Liver (tissue), 9 donors: ENCODE results near the gene TMEM117. TPM values are rescaled to one million over a fixed set of nuclear protein-coding genes. Genes with fewer than 3 reads are reported as not detected.

Experiments
- DNase-seq: peaks from one replicate; pipeline ENCODE4 v3.0.0-alpha.2; 2017; ENCODE audit warnings: low spot score
- H3K27ac ChIP-seq, 2 donors: one replicate each; pipeline ENCODE4 v1.7.0; 2013; ENCODE audit warnings: inconsistent platforms in 2 of 2, low read length in 2 of 2, control low read depth in 1 of 2, low read depth in 1 of 2, mild to moderate bottlenecking in 1 of 2
- H3K27me3 ChIP-seq, 4 donors: one replicate each; pipeline versions ENCODE4 v1.6.1 to v1.7.0; 2013; ENCODE audit warnings: low read length in 3 of 4, inconsistent platforms in 1 of 4, mild to moderate bottlenecking in 1 of 4, moderate library complexity in 1 of 4; ENCODE audit not compliant: control insufficient read depth in 4 of 4, insufficient read depth in 4 of 4
- H3K36me3 ChIP-seq, 4 donors: one replicate each; pipeline versions ENCODE4 v1.6.1 to v1.7.0; 2013; ENCODE audit warnings: low read length in 3 of 4, mild to moderate bottlenecking in 3 of 4, low read depth in 1 of 4, moderate library complexity in 1 of 4; ENCODE audit not compliant: control insufficient read depth in 4 of 4, insufficient read depth in 3 of 4
- H3K4me1 ChIP-seq, 4 donors: one replicate each; pipeline versions ENCODE4 v1.6.1 to v1.7.0; 2013; ENCODE audit warnings: low read length in 3 of 4, mild to moderate bottlenecking in 3 of 4, moderate library complexity in 1 of 4; ENCODE audit not compliant: control insufficient read depth in 4 of 4, insufficient read depth in 4 of 4
- H3K4me3 ChIP-seq, 3 donors: one replicate each; pipeline versions ENCODE4 v1.6.1 to v1.7.0; 2013; ENCODE audit warnings: low read length in 3 of 3, control low read depth in 1 of 3, low read depth in 1 of 3, mild to moderate bottlenecking in 1 of 3
- H3K9ac ChIP-seq, 2 donors: one replicate each; pipeline ENCODE4 v1.7.0; 2013; ENCODE audit warnings: low read length in 2 of 2, mild to moderate bottlenecking in 2 of 2, moderate library complexity in 2 of 2, control low read depth in 1 of 2, low read depth in 1 of 2
- H3K9me3 ChIP-seq, 4 donors: one replicate each; pipeline versions ENCODE4 v1.6.1 to v1.7.0; 2013; ENCODE audit warnings: low read length in 3 of 4; ENCODE audit not compliant: control insufficient read depth in 4 of 4
- EGR1 ChIP-seq, 2 donors: IDR thresholded peaks; 2 replicates each; pipeline ENCODE4 v1.6.1; 2016 to 2018; ENCODE audit warnings: antibody characterized with exemption in 2 of 2, low read depth in 2 of 2
- FOXA1 ChIP-seq: IDR thresholded peaks from 2 replicates; pipeline ENCODE4 v1.6.1; 2016; ENCODE audit warnings: antibody characterized with exemption
- GABPA ChIP-seq, 2 donors: IDR thresholded peaks in 1 of 2; conservative IDR thresholded peaks in 1 of 2; 2 replicates each; pipeline ENCODE4 v1.6.1; 2016; ENCODE audit warnings: antibody characterized with exemption in 2 of 2, mild to moderate bottlenecking in 1 of 2, moderate library complexity in 1 of 2
- HNF4A ChIP-seq, 2 donors: conservative IDR thresholded peaks; 2 replicates each; pipeline ENCODE4 v1.6.1; 2016; ENCODE audit warnings: antibody characterized with exemption in 2 of 2, mild to moderate bottlenecking in 2 of 2
- HNF4G ChIP-seq: IDR thresholded peaks from 2 replicates; pipeline ENCODE4 v1.6.1; 2016; ENCODE audit warnings: antibody characterized with exemption
- JUND ChIP-seq, 2 donors: IDR thresholded peaks; 2 replicates each; pipeline ENCODE4 v1.6.1; 2016; ENCODE audit warnings: antibody characterized with exemption in 2 of 2
- NR2F2 ChIP-seq: IDR thresholded peaks from 2 replicates; pipeline ENCODE4 v1.6.1; 2016; ENCODE audit warnings: antibody characterized with exemption
- RXRA ChIP-seq, 2 donors: IDR thresholded peaks; 2 replicates each; pipeline ENCODE4 v1.6.1; 2017 to 2018; ENCODE audit warnings: antibody characterized with exemption in 2 of 2, mild to moderate bottlenecking in 1 of 2
- SP1 ChIP-seq: IDR thresholded peaks from 2 replicates; pipeline ENCODE4 v1.6.1; 2018; ENCODE audit warnings: antibody characterized with exemption, mild to moderate bottlenecking
- TAF1 ChIP-seq: conservative IDR thresholded peaks from 2 replicates; pipeline ENCODE4 v1.6.1; 2016; ENCODE audit warnings: antibody characterized with exemption, mild to moderate bottlenecking
- YY1 ChIP-seq: IDR thresholded peaks from 2 replicates; pipeline ENCODE4 v1.6.1; 2016; ENCODE audit warnings: antibody characterized with exemption, mild to moderate bottlenecking
- WGBS: extraction: QIAGEN DNeasy Blood & Tissue Kit; methylation state at CpG from one replicate; pipeline ENCODE4 v1.1.7; 2013; 5-methylcytosine and 5-hydroxymethylcytosine counted together
- polyA plus RNA-seq, 2 donors: library from polyadenylated mRNA; stranded (reverse) in 1 of 2; unstranded in 1 of 2; fragments of 200-250 nt in 1 of 2; fragments of >200 nt in 1 of 2; fragmentation: Nextera tagmentation in 1 of 2; extraction: Ambion mirVana in 1 of 2; gene quantifications; one replicate each; pipeline versions ENCODE4 v1.2.1 to v1.2.3, GENCODE V29; 2013 to 2015
- total RNA-seq, 2 donors: library from RNA; depleted of rRNA; stranded (reverse); fragments of >200 nt; gene quantifications; one replicate each; pipeline ENCODE4 v1.2.3, GENCODE V29; 2014
- TF ChIP-seq, protein P1 (sequence below): IDR thresholded peaks from 2 replicates; pipeline ENCODE4 v1.6.1; 2016; ENCODE audit warnings: antibody characterized with exemption
- TF ChIP-seq, protein P2 (sequence below): IDR thresholded peaks from 2 replicates; pipeline ENCODE4 v1.6.1; 2016; ENCODE audit warnings: antibody characterized with exemption
- TF ChIP-seq, protein P3 (sequence below): IDR thresholded peaks from 2 replicates; pipeline ENCODE4 v1.6.1; 2016; ENCODE audit warnings: antibody characterized with exemption, mild to moderate bottlenecking
- TF ChIP-seq, protein P4 (sequence below): IDR thresholded peaks from 2 replicates; pipeline ENCODE4 v1.6.1; 2016; ENCODE audit warnings: antibody characterized with exemption
- TF ChIP-seq, protein P5 (sequence below): fragments of 150-350 bp; IDR thresholded peaks from 2 replicates; pipeline ENCODE4 v1.5.1; 2017; ENCODE audit warnings: improper control_type of control experiment, low read depth, low read length; ENCODE audit not compliant: missing input control
- donor health status: healthy.
- donor health status: healthy.
- donor health status: healthy.
- donor health status: healthy.
- donor health status: healthy.

Gene TMEM117
- total and polyA plus RNA-seq, 4 donors = 2.0 to 5.9 (median 3.9) TPM

DNA sequence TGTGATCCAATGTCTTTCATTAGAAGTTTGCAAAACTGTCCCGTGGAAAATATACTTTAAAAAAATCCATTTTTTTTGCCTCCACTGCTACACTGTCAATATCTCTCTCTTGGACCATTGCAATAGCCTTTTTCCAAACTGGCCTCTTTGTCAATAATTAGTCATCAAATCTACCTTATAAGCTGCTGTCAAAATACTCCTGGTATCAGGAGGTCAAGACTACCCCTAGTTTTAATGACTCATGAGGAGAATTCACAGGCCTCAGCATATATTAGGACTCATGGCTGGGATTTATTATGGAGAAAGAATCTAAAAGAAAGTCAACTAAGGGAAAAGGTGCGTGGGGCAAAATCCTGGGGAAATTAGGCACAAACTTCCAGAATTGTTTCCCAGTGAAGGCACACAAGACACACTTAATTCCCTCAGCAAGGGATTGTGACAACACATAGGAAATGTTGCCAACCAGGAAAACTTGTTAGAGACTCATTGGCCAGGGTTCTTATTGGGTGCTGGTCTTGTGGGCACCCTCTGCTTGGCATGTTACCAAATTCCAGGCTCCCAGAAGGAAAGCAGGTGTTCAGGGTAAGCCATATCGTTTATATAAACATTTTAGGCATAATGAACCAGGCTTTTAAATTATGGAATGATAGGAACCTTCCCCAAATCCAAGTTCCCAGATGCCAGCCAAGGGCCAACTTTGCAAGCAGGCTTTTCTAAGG lies 56.1 kb downstream of the TMEM117 start:
- Histone ChIP-seq H3K4me1 (no peaks in the 10 kb centered on the region), H3K9me3 (no peaks in the 10 kb centered on the region), H3K27me3 (no peaks in the 10 kb centered on the region), H3K36me3 (no peaks in the 10 kb centered on the region), H3K4me3 (no peak overlapping the region), H3K27ac (no peak overlapping the region), H3K9ac (no peak overlapping the region)
- WGBS = 89% methylated on average over 3 of the region's 3 CpGs
- no peak for DNase-seq
- no peak for TF ChIP-seq JUND (IDR thresholded peaks at IDR 0.05)
- no peak for TF ChIP-seq GABPA (IDR thresholded peaks at IDR 0.05 in 1 of 2, conservative IDR thresholded peaks at IDR 0.05 in 1 of 2)
- TF ChIP-seq EGR1 (IDR thresholded peaks at IDR 0.05; ENCODE audit: low read depth in 2 of 2) = no peak
- TF ChIP-seq, protein P1, sequence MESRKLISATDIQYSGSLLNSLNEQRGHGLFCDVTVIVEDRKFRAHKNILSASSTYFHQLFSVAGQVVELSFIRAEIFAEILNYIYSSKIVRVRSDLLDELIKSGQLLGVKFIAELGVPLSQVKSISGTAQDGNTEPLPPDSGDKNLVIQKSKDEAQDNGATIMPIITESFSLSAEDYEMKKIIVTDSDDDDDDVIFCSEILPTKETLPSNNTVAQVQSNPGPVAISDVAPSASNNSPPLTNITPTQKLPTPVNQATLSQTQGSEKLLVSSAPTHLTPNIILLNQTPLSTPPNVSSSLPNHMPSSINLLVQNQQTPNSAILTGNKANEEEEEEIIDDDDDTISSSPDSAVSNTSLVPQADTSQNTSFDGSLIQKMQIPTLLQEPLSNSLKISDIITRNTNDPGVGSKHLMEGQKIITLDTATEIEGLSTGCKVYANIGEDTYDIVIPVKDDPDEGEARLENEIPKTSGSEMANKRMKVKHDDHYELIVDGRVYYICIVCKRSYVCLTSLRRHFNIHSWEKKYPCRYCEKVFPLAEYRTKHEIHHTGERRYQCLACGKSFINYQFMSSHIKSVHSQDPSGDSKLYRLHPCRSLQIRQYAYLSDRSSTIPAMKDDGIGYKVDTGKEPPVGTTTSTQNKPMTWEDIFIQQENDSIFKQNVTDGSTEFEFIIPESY = no peak
- TF ChIP-seq, protein P2, sequence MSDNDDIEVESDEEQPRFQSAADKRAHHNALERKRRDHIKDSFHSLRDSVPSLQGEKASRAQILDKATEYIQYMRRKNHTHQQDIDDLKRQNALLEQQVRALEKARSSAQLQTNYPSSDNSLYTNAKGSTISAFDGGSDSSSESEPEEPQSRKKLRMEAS = no peak
- no peak for TF ChIP-seq RXRA (IDR thresholded peaks at IDR 0.05)
- TF ChIP-seq, protein P3, sequence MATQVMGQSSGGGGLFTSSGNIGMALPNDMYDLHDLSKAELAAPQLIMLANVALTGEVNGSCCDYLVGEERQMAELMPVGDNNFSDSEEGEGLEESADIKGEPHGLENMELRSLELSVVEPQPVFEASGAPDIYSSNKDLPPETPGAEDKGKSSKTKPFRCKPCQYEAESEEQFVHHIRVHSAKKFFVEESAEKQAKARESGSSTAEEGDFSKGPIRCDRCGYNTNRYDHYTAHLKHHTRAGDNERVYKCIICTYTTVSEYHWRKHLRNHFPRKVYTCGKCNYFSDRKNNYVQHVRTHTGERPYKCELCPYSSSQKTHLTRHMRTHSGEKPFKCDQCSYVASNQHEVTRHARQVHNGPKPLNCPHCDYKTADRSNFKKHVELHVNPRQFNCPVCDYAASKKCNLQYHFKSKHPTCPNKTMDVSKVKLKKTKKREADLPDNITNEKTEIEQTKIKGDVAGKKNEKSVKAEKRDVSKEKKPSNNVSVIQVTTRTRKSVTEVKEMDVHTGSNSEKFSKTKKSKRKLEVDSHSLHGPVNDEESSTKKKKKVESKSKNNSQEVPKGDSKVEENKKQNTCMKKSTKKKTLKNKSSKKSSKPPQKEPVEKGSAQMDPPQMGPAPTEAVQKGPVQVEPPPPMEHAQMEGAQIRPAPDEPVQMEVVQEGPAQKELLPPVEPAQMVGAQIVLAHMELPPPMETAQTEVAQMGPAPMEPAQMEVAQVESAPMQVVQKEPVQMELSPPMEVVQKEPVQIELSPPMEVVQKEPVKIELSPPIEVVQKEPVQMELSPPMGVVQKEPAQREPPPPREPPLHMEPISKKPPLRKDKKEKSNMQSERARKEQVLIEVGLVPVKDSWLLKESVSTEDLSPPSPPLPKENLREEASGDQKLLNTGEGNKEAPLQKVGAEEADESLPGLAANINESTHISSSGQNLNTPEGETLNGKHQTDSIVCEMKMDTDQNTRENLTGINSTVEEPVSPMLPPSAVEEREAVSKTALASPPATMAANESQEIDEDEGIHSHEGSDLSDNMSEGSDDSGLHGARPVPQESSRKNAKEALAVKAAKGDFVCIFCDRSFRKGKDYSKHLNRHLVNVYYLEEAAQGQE = no peak
- TF ChIP-seq YY1 = no peak
- TF ChIP-seq, protein P4, sequence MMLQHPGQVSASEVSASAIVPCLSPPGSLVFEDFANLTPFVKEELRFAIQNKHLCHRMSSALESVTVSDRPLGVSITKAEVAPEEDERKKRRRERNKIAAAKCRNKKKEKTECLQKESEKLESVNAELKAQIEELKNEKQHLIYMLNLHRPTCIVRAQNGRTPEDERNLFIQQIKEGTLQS = no peak

DNA sequence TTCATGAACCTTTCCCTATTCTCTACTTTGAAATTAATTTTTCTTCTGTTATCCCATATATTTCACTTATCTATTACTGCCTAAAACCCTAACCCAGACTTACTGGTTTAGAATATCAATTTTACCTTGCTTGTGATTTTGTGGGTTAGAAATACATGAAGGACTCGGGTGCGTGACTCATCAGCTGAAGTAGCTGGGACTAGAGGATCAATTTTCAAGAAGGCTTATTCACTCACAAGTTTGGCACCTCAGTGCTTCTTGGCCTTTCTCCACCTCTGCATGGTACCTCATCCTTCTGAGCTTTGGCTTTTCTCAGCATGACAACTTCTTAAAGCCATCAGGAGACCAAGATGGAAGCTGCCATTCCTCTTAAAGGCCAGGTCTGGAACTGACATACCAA lies 57.8 kb downstream of the TMEM117 start:
- H3K4me1 ChIP-seq = no peaks in the 10 kb centered on the region
- H3K27me3 ChIP-seq = no peaks in the 10 kb centered on the region
- H3K27ac ChIP-seq = no peak overlapping the region
- no peaks in the 10 kb centered on the region for H3K9me3 ChIP-seq
- no peaks in the 10 kb centered on the region for H3K36me3 ChIP-seq
- no peak overlapping the region for H3K4me3 ChIP-seq
- 96% methylated on average over 2 of the region's 2 CpGs for WGBS
- H3K9ac ChIP-seq = no peak overlapping the region
- no peak for DNase-seq
- TF ChIP-seq TAF1 (no peak), RXRA (IDR thresholded peaks at IDR 0.05) (no peak), YY1 (no peak), JUND (IDR thresholded peaks at IDR 0.05) (no peak), SP1 (no peak), GABPA (IDR thresholded peaks at IDR 0.05 in 1 of 2, conservative IDR thresholded peaks at IDR 0.05 in 1 of 2) (no peak), HNF4G (no peak), EGR1 (IDR thresholded peaks at IDR 0.05; ENCODE audit: low read depth in 2 of 2) (no peak), FOXA1 (no peak), NR2F2 (no peak), HNF4A (conservative IDR thresholded peaks at IDR 0.05) (no peak)
- TF ChIP-seq, protein P4 = no peak
- TF ChIP-seq, protein P5, sequence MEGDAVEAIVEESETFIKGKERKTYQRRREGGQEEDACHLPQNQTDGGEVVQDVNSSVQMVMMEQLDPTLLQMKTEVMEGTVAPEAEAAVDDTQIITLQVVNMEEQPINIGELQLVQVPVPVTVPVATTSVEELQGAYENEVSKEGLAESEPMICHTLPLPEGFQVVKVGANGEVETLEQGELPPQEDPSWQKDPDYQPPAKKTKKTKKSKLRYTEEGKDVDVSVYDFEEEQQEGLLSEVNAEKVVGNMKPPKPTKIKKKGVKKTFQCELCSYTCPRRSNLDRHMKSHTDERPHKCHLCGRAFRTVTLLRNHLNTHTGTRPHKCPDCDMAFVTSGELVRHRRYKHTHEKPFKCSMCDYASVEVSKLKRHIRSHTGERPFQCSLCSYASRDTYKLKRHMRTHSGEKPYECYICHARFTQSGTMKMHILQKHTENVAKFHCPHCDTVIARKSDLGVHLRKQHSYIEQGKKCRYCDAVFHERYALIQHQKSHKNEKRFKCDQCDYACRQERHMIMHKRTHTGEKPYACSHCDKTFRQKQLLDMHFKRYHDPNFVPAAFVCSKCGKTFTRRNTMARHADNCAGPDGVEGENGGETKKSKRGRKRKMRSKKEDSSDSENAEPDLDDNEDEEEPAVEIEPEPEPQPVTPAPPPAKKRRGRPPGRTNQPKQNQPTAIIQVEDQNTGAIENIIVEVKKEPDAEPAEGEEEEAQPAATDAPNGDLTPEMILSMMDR = no peak
- TF ChIP-seq, protein P1 = no peak
- TF ChIP-seq, protein P2 = no peak
